ENCODE measurements around the gene PCDHAC1.

Gene PCDHAC1

GRCh38 chr5:140966293-140967225 is 40.5 kb downstream of the PCDHAC1 start, which contains the start of gene PCDHAC2:
PCDHAC2 (plus strand) TSS chr5:140966476; CDS start chr5:140966767, 291 bp downstream.
- no peak for DNase-seq (ENCODE audit: extremely low read depth in 1 of 2, low read depth in 1 of 2)

- no peak for DNase-seq (ENCODE audit: extremely low read depth in 1 of 2, low read depth in 1 of 2)
Measured at GRCh38 chr5:140967226-140967893, 41.3 kb downstream of the PCDHAC1 start.

DNA sequence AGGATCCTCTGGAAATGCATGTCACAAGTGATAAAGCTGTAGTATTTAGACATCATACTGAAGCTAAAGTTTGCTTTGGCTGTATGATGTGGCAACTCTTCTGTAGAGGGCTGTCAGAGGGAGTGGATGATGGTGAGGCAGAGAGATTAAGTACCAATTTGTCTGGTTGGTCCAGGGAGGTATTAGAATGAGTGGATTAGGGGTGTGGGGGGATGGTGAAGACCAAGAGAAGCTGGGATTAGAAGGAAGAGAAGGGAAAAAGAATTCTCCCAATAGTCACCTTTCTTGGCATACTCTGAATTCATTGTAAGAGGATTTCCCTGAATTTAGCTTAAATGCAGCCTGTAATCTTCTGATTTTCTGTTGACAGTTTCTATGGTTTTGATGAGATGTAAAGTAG is 43.8 kb downstream of the PCDHAC1 start:
- DNase-seq (ENCODE audit: extremely low read depth in 1 of 2, low read depth in 1 of 2): no peak

DNA sequence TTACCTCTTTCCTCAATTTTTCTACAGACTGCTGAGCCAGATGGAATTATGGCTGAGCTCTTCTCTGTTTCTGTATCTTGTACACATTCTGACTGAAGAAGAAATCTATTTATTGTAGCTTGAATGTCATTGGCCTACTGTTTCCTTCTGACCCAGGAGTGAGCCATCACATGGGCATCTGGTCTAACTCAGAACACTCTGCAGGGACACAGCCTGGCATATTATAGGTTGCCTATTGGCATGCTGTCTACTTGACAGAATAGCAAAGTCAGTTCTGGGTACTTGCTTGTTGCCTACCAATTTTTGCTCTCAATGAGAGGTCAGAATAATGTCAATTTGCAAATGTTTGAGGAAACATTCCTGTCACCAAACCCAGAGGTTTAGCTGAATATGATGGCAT is 47.5 kb downstream of the PCDHAC1 start:
- DNase-seq (ENCODE audit: extremely low read depth in 1 of 2, low read depth in 1 of 2): no peak

DNA sequence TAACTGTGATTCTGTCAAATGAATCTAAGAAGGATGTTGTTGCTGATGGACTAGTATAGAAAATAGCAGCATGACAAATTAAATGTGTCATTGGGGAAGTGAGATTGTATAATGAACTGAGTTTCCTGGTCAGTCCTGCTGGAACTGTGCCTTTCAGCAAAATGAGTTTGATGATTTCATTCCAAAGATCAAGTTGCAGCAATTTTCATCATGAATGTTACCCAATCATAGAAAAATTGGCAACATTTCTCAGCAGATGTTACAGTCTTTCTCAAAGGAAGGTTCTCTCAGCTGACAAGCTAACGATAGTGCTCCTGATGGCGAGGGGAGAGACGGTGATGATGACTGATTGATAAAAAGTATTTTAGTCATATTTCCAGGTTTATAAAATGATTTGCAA is 50.9 kb downstream of the PCDHAC1 start:
- DNase-seq (ENCODE audit: extremely low read depth in 1 of 2, low read depth in 1 of 2): no peak

GRCh38 chr5:140978260-140978659 is 52.2 kb downstream of the PCDHAC1 start:
- no peak for DNase-seq (ENCODE audit: extremely low read depth in 1 of 2, low read depth in 1 of 2)

DNA sequence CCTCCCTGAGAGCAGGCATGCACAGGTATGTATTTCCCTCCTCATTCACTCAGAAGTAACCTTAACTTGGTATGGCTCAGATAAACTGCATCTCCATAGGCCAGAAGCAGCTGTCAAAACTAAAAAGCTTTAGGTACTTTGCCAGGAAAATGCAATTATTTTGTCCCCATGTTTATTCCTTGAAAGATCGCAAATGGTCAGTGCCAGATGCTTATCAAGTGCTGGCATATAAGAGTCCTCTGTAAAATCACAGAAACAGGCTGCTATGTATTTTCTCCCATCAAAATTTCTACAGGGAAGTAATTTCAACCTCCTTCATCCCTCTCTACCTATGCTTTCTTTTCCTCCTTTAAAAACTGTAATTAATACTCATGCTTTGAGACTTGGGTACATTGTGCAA is 52.9 kb downstream of the PCDHAC1 start:
- no peak for DNase-seq (ENCODE audit: extremely low read depth in 1 of 2, low read depth in 1 of 2)
